ENCODE results near the gene MAGI3.
"Not testable (repeated sequence)": the region's sequence is repeated elsewhere in the genome, so short reads cannot be mapped to it uniquely, and the experiment has no call there.

The MAGI3 gene

DNA sequence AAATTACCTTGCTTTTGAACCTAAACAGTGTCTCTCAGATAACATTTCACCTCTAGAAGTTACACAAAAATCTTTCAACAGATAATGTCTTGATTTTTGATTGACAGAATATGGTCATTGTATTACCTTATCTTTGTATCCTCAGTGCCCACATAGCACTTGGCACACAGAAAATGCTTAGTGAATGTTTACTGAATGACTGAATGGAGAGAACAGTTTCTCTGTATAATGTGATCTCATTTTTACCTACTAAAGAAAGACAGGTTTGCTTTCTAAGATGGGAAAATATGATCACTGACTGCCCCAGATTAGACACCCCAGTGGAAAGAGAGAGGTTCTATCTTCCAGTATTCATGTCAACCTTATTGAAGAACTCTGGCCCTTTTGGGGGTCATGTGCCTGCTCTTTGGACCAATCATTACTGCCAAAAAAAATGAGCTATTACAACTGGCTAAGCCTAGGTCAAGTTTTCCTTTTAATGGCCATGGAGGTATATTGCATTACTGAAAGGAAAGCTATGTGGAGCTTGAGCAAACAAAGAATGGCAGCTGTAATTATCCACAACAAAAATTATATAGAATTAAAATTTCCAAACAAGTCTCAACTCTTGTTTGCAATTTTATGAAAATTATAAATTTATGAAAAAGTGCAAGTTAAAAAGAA is 117.4 kb downstream of the MAGI3 start:
- Histone ChIP-seq H2AK5ac (ENCODE audit: low read depth, low read length) (no peak overlapping the region), H3K36me3 (replicated peaks in 1 of 2; ENCODE audit: control insufficient read depth in 2 of 2, insufficient read depth in 2 of 2, low read length in 2 of 2) (no peaks in the 10 kb centered on the region), H3K23ac (ENCODE audit: low read depth, low read length, poor library complexity) (no peak overlapping the region), H2BK120ac (ENCODE audit: low read depth, low read length) (no peak overlapping the region), H2AFZ (ENCODE audit: low read length) (no peak overlapping the region), H4K8ac (ENCODE audit: low read depth, low read length) (no peak overlapping the region), H3K4me1 (ENCODE audit: control insufficient read depth in 2 of 2, insufficient read depth in 1 of 2, low read depth in 1 of 2, low read length in 2 of 2) (no peaks in the 10 kb centered on the region), H2BK5ac (ENCODE audit: low read length) (no peak overlapping the region), H3K9ac (ENCODE audit: low read depth, low read length, poor library complexity) (no peak overlapping the region), H2BK15ac (ENCODE audit: low read length) (no peak overlapping the region), H3K27me3 (ENCODE audit: control insufficient read depth in 3 of 3, insufficient read depth in 3 of 3, low read depth in 1 of 3, low read length in 3 of 3) (no peaks in the 10 kb centered on the region), H3K4me3 (ENCODE audit: low read length in 2 of 2) (no peak overlapping the region), H3K9me3 (replicated peaks in 1 of 2; ENCODE audit: control insufficient read depth in 2 of 2, insufficient read depth in 1 of 2, low read depth in 1 of 2, low read length in 2 of 2) (peaks cover 2 to 17% of the 10 kb centered on the region in 2 donors), H2BK12ac (ENCODE audit: low read length) (no peak overlapping the region), H3K4me2 (ENCODE audit: insufficient read depth, low read length, poor library complexity, severe bottlenecking) (no peak overlapping the region), H3K18ac (ENCODE audit: low read length) (no peak overlapping the region), H4K91ac (ENCODE audit: low read depth, low read length, poor library complexity) (no peak overlapping the region), H3K14ac (ENCODE audit: low read length) (no peak overlapping the region), H3K79me1 (ENCODE audit: low read depth, low read length) (no peaks in the 10 kb centered on the region), H3K27ac (replicated peaks; ENCODE audit: low read length) (no peak overlapping the region), H3K4ac (ENCODE audit: low read length) (no peak overlapping the region)
- no peak for DNase-seq (ENCODE audit: low spot score)

DNA sequence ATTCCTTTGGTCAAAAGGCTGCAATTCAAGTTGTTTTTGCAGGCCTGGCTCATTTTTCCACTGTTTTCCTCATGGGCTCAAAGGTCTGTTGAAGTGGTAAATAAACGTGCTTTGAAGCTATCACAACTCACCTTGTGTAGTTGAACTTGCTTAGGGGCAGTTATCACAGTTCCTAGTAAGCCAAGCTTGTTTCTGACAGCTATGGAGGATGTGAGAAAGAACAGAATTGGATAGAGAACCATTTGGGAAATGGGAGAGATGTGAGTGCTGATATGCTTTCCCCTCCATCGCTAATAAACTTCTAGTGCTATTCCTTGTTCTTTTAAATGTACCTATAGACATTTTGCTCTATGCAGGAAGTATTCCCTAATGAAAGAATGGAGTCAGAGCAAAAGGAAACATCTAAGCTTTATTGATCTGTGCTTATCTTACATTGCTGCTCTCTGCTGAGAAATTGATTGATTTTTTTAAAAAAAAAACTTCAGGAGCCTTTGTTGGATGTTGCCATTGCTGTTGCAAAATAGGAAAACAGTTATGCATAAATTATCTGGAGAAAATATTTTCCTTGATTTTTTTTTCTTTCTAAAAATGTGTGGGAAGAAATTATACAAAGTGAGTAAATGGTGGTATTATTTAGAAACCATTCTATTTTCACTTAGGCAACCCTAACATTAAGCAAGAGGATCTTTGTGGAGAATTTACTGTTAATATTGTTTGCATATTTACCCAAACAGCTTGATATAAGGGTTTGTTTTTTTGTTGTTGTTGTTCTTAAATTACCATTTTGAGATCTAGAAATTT is 118.2 kb downstream of the MAGI3 start:
- H3K36me3 ChIP-seq (replicated peaks in 1 of 2; ENCODE audit: control insufficient read depth in 2 of 2, insufficient read depth in 2 of 2, low read length in 2 of 2), result no peaks in the 10 kb centered on the region
- H3K27me3 ChIP-seq (ENCODE audit: control insufficient read depth in 3 of 3, insufficient read depth in 3 of 3, low read depth in 1 of 3, low read length in 3 of 3), result no peaks in the 10 kb centered on the region
- no peak for DNase-seq (ENCODE audit: low spot score)
- H3K14ac ChIP-seq (ENCODE audit: low read length), result no peak overlapping the region
- no peak overlapping the region for H2BK5ac ChIP-seq (ENCODE audit: low read length)
- H3K4me3 ChIP-seq (ENCODE audit: low read length in 2 of 2), result no peak overlapping the region
- no peak overlapping the region for H2AFZ ChIP-seq (ENCODE audit: low read length)
- no peak overlapping the region for H3K9ac ChIP-seq (ENCODE audit: low read depth, low read length, poor library complexity)
- peaks cover 2 to 17% of the 10 kb centered on the region in 2 donors for H3K9me3 ChIP-seq (replicated peaks in 1 of 2; ENCODE audit: control insufficient read depth in 2 of 2, insufficient read depth in 1 of 2, low read depth in 1 of 2, low read length in 2 of 2)
- H3K4me2 ChIP-seq (ENCODE audit: insufficient read depth, low read length, poor library complexity, severe bottlenecking), result no peak overlapping the region
- H3K27ac ChIP-seq (replicated peaks; ENCODE audit: low read length), result no peak overlapping the region
- H4K8ac ChIP-seq (ENCODE audit: low read depth, low read length), result no peak overlapping the region
- H3K4me1 ChIP-seq (ENCODE audit: control insufficient read depth in 2 of 2, insufficient read depth in 1 of 2, low read depth in 1 of 2, low read length in 2 of 2), result no peaks in the 10 kb centered on the region
- H3K4ac ChIP-seq (ENCODE audit: low read length), result no peak overlapping the region
- H3K23ac ChIP-seq (ENCODE audit: low read depth, low read length, poor library complexity), result no peak overlapping the region
- no CpG with 5 or more reads among the region's 2 CpGs for WGBS, 2 donors (ENCODE audit: extremely low coverage in 2 of 2, insufficient read length in 2 of 2, insufficient replicate concordance in 1 of 2)
- H2BK15ac ChIP-seq (ENCODE audit: low read length), result no peak overlapping the region
- H2AK5ac ChIP-seq (ENCODE audit: low read depth, low read length), result no peak overlapping the region
- no peak overlapping the region for H2BK12ac ChIP-seq (ENCODE audit: low read length)
- no peak overlapping the region for H3K18ac ChIP-seq (ENCODE audit: low read length)
- no peak overlapping the region for H2BK120ac ChIP-seq (ENCODE audit: low read depth, low read length)
- H3K79me1 ChIP-seq (ENCODE audit: low read depth, low read length), result no peaks in the 10 kb centered on the region
- H4K91ac ChIP-seq (ENCODE audit: low read depth, low read length, poor library complexity), result no peak overlapping the region

- H2AFZ ChIP-seq (ENCODE audit: low read length); H2BK15ac ChIP-seq (ENCODE audit: low read length); H3K23ac ChIP-seq (ENCODE audit: low read depth, low read length, poor library complexity); H3K27ac ChIP-seq (replicated peaks; ENCODE audit: low read length); H3K4me1 ChIP-seq (ENCODE audit: control insufficient read depth in 2 of 2, insufficient read depth in 1 of 2, low read depth in 1 of 2, low read length in 2 of 2); H4K91ac ChIP-seq (ENCODE audit: low read depth, low read length, poor library complexity); H3K79me1 ChIP-seq (ENCODE audit: low read depth, low read length); DNase-seq (ENCODE audit: low spot score); H3K4me3 ChIP-seq (ENCODE audit: low read length in 2 of 2); H2BK120ac ChIP-seq (ENCODE audit: low read depth, low read length); H3K18ac ChIP-seq (ENCODE audit: low read length); H4K8ac ChIP-seq (ENCODE audit: low read depth, low read length); H2BK12ac ChIP-seq (ENCODE audit: low read length); H3K9ac ChIP-seq (ENCODE audit: low read depth, low read length, poor library complexity); H3K27me3 ChIP-seq (ENCODE audit: control insufficient read depth in 3 of 3, insufficient read depth in 3 of 3, low read depth in 1 of 3, low read length in 3 of 3); H3K14ac ChIP-seq (ENCODE audit: low read length); H3K36me3 ChIP-seq (replicated peaks in 1 of 2; ENCODE audit: control insufficient read depth in 2 of 2, insufficient read depth in 2 of 2, low read length in 2 of 2); H2AK5ac ChIP-seq (ENCODE audit: low read depth, low read length); H2BK5ac ChIP-seq (ENCODE audit: low read length); H3K4ac ChIP-seq (ENCODE audit: low read length); H3K4me2 ChIP-seq (ENCODE audit: insufficient read depth, low read length, poor library complexity, severe bottlenecking): not testable (repeated sequence)
- peaks cover 2 to 17% of the 10 kb centered on the region in 2 donors for H3K9me3 ChIP-seq (replicated peaks in 1 of 2; ENCODE audit: control insufficient read depth in 2 of 2, insufficient read depth in 1 of 2, low read depth in 1 of 2, low read length in 2 of 2)
- no CpG with 5 or more reads among the region's 12 CpGs for WGBS, 2 donors (ENCODE audit: extremely low coverage in 2 of 2, insufficient read length in 2 of 2, insufficient replicate concordance in 1 of 2)
Measured at GRCh38 chr1:113509766-113510165, 119.5 kb downstream of the MAGI3 start.

GRCh38 chr1:113511269-113511668 is 121.0 kb downstream of the MAGI3 start:
- no peak overlapping the region for H3K14ac ChIP-seq (ENCODE audit: low read length)
- no peak overlapping the region for H3K18ac ChIP-seq (ENCODE audit: low read length)
- no peak overlapping the region for H2BK5ac ChIP-seq (ENCODE audit: low read length)
- H3K4me2 ChIP-seq (ENCODE audit: insufficient read depth, low read length, poor library complexity, severe bottlenecking), result no peak overlapping the region
- H3K4ac ChIP-seq (ENCODE audit: low read length), result no peak overlapping the region
- no peak overlapping the region for H2AK5ac ChIP-seq (ENCODE audit: low read depth, low read length)
- H3K4me1 ChIP-seq (ENCODE audit: control insufficient read depth in 2 of 2, insufficient read depth in 1 of 2, low read depth in 1 of 2, low read length in 2 of 2), result no peaks in the 10 kb centered on the region
- no peak overlapping the region for H4K8ac ChIP-seq (ENCODE audit: low read depth, low read length)
- H3K23ac ChIP-seq (ENCODE audit: low read depth, low read length, poor library complexity), result no peak overlapping the region
- no peak overlapping the region for H2BK120ac ChIP-seq (ENCODE audit: low read depth, low read length)
- WGBS, 2 donors (ENCODE audit: extremely low coverage in 2 of 2, insufficient read length in 2 of 2, insufficient replicate concordance in 1 of 2), result no CpG with 5 or more reads among the region's 2 CpGs
- no peak overlapping the region for H3K9ac ChIP-seq (ENCODE audit: low read depth, low read length, poor library complexity)
- no peak overlapping the region for H3K27ac ChIP-seq (replicated peaks; ENCODE audit: low read length)
- no peak overlapping the region for H3K4me3 ChIP-seq (ENCODE audit: low read length in 2 of 2)
- H2BK12ac ChIP-seq (ENCODE audit: low read length), result no peak overlapping the region
- H3K9me3 ChIP-seq (replicated peaks in 1 of 2; ENCODE audit: control insufficient read depth in 2 of 2, insufficient read depth in 1 of 2, low read depth in 1 of 2, low read length in 2 of 2), result peaks cover 2 to 17% of the 10 kb centered on the region in 2 donors
- no peak for DNase-seq (ENCODE audit: low spot score)
- peaks cover 1% of the 10 kb centered on the region for H3K79me1 ChIP-seq (ENCODE audit: low read depth, low read length)
- H3K27me3 ChIP-seq (ENCODE audit: control insufficient read depth in 3 of 3, insufficient read depth in 3 of 3, low read depth in 1 of 3, low read length in 3 of 3), result no peaks in the 10 kb centered on the region
- H2AFZ ChIP-seq (ENCODE audit: low read length), result no peak overlapping the region
- no peak overlapping the region for H2BK15ac ChIP-seq (ENCODE audit: low read length)
- H3K36me3 ChIP-seq (replicated peaks in 1 of 2; ENCODE audit: control insufficient read depth in 2 of 2, insufficient read depth in 2 of 2, low read length in 2 of 2), result no peaks in the 10 kb centered on the region
- H4K91ac ChIP-seq (ENCODE audit: low read depth, low read length, poor library complexity), result no peak overlapping the region
